ENCODE measurements around the gene SLC27A5.
"Not testable (repeated sequence)": the region's sequence is repeated elsewhere in the genome, so short reads cannot be mapped to it uniquely, and the experiment has no call there.

Gene SLC27A5

GRCh38 chr19:58466089-58466759 lies 45.6 kb downstream of the SLC27A5 start:
- DNase-seq: no peak

- DNase-seq: no peak
Observed at GRCh38 chr19:58460039-58460438, 51.8 kb downstream of the SLC27A5 start.

DNA sequence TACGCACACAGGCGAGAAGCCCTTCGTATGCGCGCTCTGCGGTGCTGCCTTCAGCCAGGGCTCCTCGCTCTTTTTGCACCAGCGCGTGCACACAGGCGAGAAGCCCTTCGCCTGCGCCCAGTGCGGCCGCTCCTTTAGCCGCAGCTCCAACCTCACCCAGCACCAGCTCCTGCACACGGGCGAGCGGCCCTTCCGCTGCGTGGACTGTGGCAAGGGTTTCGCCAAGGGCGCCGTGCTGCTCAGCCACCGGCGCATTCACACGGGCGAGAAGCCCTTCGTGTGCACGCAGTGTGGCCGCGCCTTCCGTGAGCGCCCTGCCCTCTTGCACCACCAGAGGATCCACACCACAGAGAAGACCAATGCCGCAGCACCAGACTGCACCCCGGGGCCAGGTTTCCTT lies 55.7 kb downstream of the SLC27A5 start:
- DNase-seq: no peak

GRCh38 chr19:58455306-58455705 lies 56.5 kb downstream of the SLC27A5 start:
- DNase-seq: no peak

- DNase-seq: no peak
Observed at GRCh38 chr19:58453743-58454142, 58.0 kb downstream of the SLC27A5 start.

DNA sequence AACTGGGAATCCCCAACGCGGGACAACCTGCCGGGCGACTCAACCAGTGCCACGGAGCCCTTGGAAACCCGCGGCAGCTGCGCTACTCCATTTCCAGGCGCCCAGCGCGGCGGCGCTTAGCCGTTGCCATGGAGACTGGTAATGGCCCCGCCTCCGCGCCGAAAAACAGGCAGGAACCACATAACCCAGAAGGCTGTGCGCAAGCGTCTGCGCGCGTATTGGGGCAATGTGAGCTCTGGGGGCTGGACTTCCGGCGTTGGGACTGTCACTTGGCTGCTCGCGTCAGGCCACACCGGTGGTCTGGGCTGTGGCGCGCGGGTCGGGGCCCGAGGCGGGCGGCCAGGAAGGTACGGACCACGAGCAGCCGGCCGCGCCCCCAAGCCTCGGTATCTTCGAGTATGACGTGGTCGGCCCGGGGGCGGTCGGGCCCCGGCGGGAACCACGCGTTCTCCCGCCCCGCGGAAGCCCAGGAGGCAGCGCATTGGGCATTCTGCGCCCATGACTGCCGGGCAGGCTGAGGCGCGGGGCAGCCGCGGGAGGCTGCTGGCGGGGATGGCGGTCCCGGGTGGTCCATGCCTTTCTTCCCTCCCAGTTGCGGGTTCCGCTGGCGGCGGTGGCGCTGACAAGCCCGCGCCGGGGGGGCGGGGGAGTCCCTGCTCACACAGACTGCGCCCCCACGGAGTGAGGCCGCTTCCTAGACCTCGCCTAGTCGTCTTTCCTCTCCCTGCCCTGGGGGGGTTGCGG lies 60.3 kb downstream of the SLC27A5 start, which contains the start of gene ZNF324B:
TSS of gene ZNF324B (plus strand) at position 265 of the 744 bp plus-strand sequence. CDS start 2,080 bp downstream, outside the sequence.
- peak; percentile 96 for DNase-seq

- DNase-seq: no peak
Observed at GRCh38 chr19:58450856-58451357, 60.9 kb downstream of the SLC27A5 start.

GRCh38 chr19:58449980-58450379 lies 61.8 kb downstream of the SLC27A5 start:
- DNase-seq: not testable (repeated sequence)

DNA sequence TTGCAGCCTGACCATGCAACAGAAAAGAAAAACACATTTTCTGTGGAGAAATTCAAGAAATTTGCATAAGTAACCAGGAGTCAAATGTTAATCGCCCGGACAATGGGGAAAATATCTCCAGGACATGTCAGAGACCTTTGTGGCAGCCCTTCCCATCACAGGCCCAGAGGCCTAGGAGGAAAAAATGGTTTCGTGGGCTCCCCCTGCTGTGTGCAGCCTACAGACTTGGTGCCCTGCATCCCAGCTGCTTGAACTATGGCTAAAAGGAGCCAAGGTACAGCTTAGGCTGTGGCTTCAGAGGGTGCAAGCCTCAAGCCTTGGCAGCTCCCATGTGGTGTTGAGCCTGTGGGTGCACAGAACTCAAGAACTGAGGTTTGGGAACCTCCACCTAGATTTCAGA lies 62.9 kb downstream of the SLC27A5 start:
- not testable (repeated sequence) for DNase-seq
